HepG2 (cell line): ENCODE results near the gene TP53TG5. TPM values are rescaled to one million over a fixed set of nuclear protein-coding genes. Genes with fewer than 3 reads are reported as not detected.

Source experiments
- HOMEZ ChIP-seq: IDR thresholded peaks from 2 replicates; pipeline ENCODE4 v1.6.1; 2016; ENCODE audit warnings: low read depth
- IRF2 ChIP-seq: IDR thresholded peaks from 2 replicates; pipeline ENCODE4 v1.6.1; 2018; ENCODE audit warnings: missing genetic modification reagents, missing compliant biosample characterization
- MTF1 ChIP-seq: sonication (generic); formaldehyde crosslinking; IDR thresholded peaks from 2 replicates; pipeline ENCODE4 v1.5.0; 2020; ENCODE audit warnings: missing genetic modification reagents
- NFE2L1 ChIP-seq: sonication (generic); formaldehyde crosslinking; IDR thresholded peaks from 2 replicates; pipeline ENCODE4 v1.4.0; 2020; ENCODE audit warnings: missing genetic modification reagents, mild to moderate bottlenecking, borderline replicate concordance
- RBAK ChIP-seq: sonication (generic); formaldehyde crosslinking; IDR thresholded peaks from 2 replicates; pipeline ENCODE4 v1.5.1; 2020; ENCODE audit warnings: mild to moderate bottlenecking, missing genetic modification reagents
- RBM22 ChIP-seq: fragments of 200-400 bp; formaldehyde crosslinking; optimal IDR thresholded peaks from 2 replicates; pipeline ENCODE3; 2017; ENCODE audit warnings: mild to moderate bottlenecking, low read length, moderate library complexity
- REL ChIP-seq: sonication (generic); formaldehyde crosslinking; conservative IDR thresholded peaks from 2 replicates; pipeline ENCODE4 v1.8.0; 2022; ENCODE audit warnings: mild to moderate bottlenecking, missing genetic modification reagents, moderate library complexity
- SIX4 ChIP-seq: sonication (generic); formaldehyde crosslinking; IDR thresholded peaks from 2 replicates; pipeline ENCODE4 v1.4.0; 2020; ENCODE audit warnings: missing genetic modification reagents
- SKI ChIP-seq: fragments of 450-650 bp; IDR thresholded peaks from one replicate; pipeline ENCODE4 v1.6.1; 2018; ENCODE audit warnings: mild to moderate bottlenecking; ENCODE audit not compliant: partially characterized antibody
- SMAD1 ChIP-seq: sonication (generic); formaldehyde crosslinking; IDR thresholded peaks from 2 replicates; pipeline ENCODE4 v1.4.0; 2020; ENCODE audit warnings: missing genetic modification reagents, low read depth, mild to moderate bottlenecking, borderline replicate concordance
- SNAPC5 ChIP-seq: sonication (generic); formaldehyde crosslinking; IDR thresholded peaks from 2 replicates; pipeline ENCODE4 v1.8.1; 2023; ENCODE audit warnings: mild to moderate bottlenecking, missing genetic modification reagents, borderline replicate concordance
- TEAD3 ChIP-seq: optimal IDR thresholded peaks from 2 replicates; pipeline ENCODE3; 2016; ENCODE audit warnings: borderline replicate concordance
- TRAFD1 ChIP-seq: sonication (generic); formaldehyde crosslinking; IDR thresholded peaks from 2 replicates; pipeline ENCODE4 v1.5.1; 2020; ENCODE audit warnings: missing genetic modification reagents, mild to moderate bottlenecking, borderline replicate concordance
- XBP1 ChIP-seq: sonication (generic); formaldehyde crosslinking; IDR thresholded peaks from 2 replicates; pipeline ENCODE4 v1.5.0; 2020; ENCODE audit warnings: missing genetic modification reagents
- ZBTB49 ChIP-seq: sonication (generic); formaldehyde crosslinking; IDR thresholded peaks from 2 replicates; pipeline ENCODE4 v1.4.0; 2020; ENCODE audit warnings: missing genetic modification reagents, borderline replicate concordance
- ZNF17 ChIP-seq: sonication (generic); formaldehyde crosslinking; IDR thresholded peaks from 2 replicates; pipeline ENCODE4 v1.5.0; 2020; ENCODE audit warnings: mild to moderate bottlenecking, missing genetic modification reagents
- ZNF451 ChIP-seq: sonication (generic); formaldehyde crosslinking; IDR thresholded peaks from 2 replicates; pipeline ENCODE4 v1.5.0; 2020; ENCODE audit warnings: mild to moderate bottlenecking, missing genetic modification reagents
- ZNF670 ChIP-seq: sonication (generic); formaldehyde crosslinking; IDR thresholded peaks from 2 replicates; pipeline ENCODE4 v1.8.0; 2022; ENCODE audit warnings: mild to moderate bottlenecking, missing genetic modification reagents, borderline replicate concordance
- ZNF687 ChIP-seq: sonication (generic); formaldehyde crosslinking; IDR thresholded peaks from 2 replicates; pipeline ENCODE4 v1.5.1; 2020; ENCODE audit warnings: mild to moderate bottlenecking, missing genetic modification reagents, moderate library complexity
- ZNF83 ChIP-seq: sonication (generic); formaldehyde crosslinking; IDR thresholded peaks from 2 replicates; pipeline ENCODE4 v1.4.0; 2020; ENCODE audit warnings: missing genetic modification reagents, mild to moderate bottlenecking, borderline replicate concordance
- polyA plus RNA-seq, 8 experiments: library from polyadenylated mRNA; depleted of rRNA in 3 of 8; stranded (reverse) in 7 of 8; unstranded in 1 of 8; fragments of >200 nt; fragmentation: Illumina TruSeq in 4 of 8; extraction: Trizol in 4 of 8; gene quantifications; 2 replicates each; pipeline versions ENCODE4 v1.2.1 to v1.2.3, GENCODE V29; 2011 to 2016; ENCODE audit warnings: low read depth in 4 of 8, missing spikeins in 1 of 8, mixed read lengths in 1 of 8; ENCODE audit not compliant: insufficient read depth in 1 of 8
- total RNA-seq, 5 experiments: library from RNA; depleted of rRNA; stranded (reverse); fragments of >200 nt; fragmentation: Illumina TruSeq; extraction: Trizol; gene quantifications; 2 replicates each; pipeline ENCODE4 v1.2.3, GENCODE V29; 2016; ENCODE audit warnings: low read depth in 1 of 5

The TP53TG5 gene
- total and polyA plus RNA-seq, 2 of the 13 experiments (the other 11 are each of a cell fraction or from before 2014, with no cell fraction given): 0.11 TPM; not detected in 1

GRCh38 chr20:45359406-45360148 is 18.5 kb downstream of the TP53TG5 start (continued):
- peak; percentile 88 for TF ChIP-seq TEAD3 (CRISPR knock-in tag)
- no peak for TF ChIP-seq SIX4 (CRISPR knock-in tag)
- TF ChIP-seq ZNF83 (CRISPR knock-in tag): no peak
- no peak for TF ChIP-seq MTF1
- no peak for TF ChIP-seq TRAFD1 (CRISPR knock-in tag)
- TF ChIP-seq SKI: no peak
- 0 out of 2 replicates have a peak, but pooled peaks have one; percentile 39 for TF ChIP-seq SNAPC5 (CRISPR knock-in tag)
- no peak for TF ChIP-seq XBP1
- TF ChIP-seq ZBTB49 (CRISPR knock-in tag): no peak; the same call in 1 of the 2 replicates
- TF ChIP-seq ZNF451 (CRISPR knock-in tag): no peak
- peak; percentile 85; the same call in 1 of the 2 replicates for TF ChIP-seq ZNF670 (CRISPR knock-in tag)
- TF ChIP-seq RBM22: no peak
- TF ChIP-seq RBAK (CRISPR knock-in tag): no peak
- no peak for TF ChIP-seq REL
- TF ChIP-seq HOMEZ (CRISPR knock-in tag): peak; percentile 14; the same call in 1 of the 2 replicates
- TF ChIP-seq ZNF687 (CRISPR knock-in tag): no peak; the same call in 1 of the 2 replicates
- TF ChIP-seq ZNF17 (CRISPR knock-in tag): no peak
- no peak for TF ChIP-seq NFE2L1
- TF ChIP-seq SMAD1 (CRISPR knock-in tag): no peak
- no peak; the same call in 1 of the 2 replicates for TF ChIP-seq IRF2
